ENCODE results near the gene ZNF385B. TPM values are rescaled to one million over a fixed set of nuclear protein-coding genes. Genes with fewer than 3 reads are reported as not detected.

ZNF385B gene
- polyA plus RNA-seq, 1 of the 3 experiments (the other 2 are of a cell fraction), result 0.16 TPM

DNA sequence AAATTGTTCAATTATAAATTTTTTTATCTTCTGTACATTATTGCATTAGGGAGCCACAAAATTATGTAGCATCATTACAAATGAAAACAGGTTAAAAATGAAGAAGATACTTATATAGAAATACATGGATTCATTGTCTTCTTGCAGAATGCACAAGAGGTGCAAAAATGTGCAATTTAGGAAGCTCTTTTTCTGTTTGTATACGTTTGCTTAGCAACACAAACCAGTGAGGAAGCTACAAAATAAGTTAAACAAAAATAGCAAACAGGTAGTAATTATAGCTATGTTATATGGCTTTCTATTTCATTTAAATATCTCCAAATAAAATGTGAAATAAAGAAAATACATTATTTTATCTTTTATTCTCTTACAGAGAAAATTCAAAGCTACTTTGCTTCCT, 419.2 kb downstream of the ZNF385B start (continued):
- TF ChIP-seq, protein P1, sequence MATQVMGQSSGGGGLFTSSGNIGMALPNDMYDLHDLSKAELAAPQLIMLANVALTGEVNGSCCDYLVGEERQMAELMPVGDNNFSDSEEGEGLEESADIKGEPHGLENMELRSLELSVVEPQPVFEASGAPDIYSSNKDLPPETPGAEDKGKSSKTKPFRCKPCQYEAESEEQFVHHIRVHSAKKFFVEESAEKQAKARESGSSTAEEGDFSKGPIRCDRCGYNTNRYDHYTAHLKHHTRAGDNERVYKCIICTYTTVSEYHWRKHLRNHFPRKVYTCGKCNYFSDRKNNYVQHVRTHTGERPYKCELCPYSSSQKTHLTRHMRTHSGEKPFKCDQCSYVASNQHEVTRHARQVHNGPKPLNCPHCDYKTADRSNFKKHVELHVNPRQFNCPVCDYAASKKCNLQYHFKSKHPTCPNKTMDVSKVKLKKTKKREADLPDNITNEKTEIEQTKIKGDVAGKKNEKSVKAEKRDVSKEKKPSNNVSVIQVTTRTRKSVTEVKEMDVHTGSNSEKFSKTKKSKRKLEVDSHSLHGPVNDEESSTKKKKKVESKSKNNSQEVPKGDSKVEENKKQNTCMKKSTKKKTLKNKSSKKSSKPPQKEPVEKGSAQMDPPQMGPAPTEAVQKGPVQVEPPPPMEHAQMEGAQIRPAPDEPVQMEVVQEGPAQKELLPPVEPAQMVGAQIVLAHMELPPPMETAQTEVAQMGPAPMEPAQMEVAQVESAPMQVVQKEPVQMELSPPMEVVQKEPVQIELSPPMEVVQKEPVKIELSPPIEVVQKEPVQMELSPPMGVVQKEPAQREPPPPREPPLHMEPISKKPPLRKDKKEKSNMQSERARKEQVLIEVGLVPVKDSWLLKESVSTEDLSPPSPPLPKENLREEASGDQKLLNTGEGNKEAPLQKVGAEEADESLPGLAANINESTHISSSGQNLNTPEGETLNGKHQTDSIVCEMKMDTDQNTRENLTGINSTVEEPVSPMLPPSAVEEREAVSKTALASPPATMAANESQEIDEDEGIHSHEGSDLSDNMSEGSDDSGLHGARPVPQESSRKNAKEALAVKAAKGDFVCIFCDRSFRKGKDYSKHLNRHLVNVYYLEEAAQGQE (IDR thresholded peaks at IDR 0.05; ENCODE audit: low read depth, low read length), result no peak
- TF ChIP-seq, protein P2, sequence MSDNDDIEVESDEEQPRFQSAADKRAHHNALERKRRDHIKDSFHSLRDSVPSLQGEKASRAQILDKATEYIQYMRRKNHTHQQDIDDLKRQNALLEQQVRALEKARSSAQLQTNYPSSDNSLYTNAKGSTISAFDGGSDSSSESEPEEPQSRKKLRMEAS (IDR thresholded peaks at IDR 0.05; ENCODE audit: low read depth), result no peak
- TF ChIP-seq POLR2AphosphoS5 (IDR thresholded peaks at IDR 0.05; ENCODE audit: low read depth, low read length) (no peak), MXI1 (IDR thresholded peaks at IDR 0.05; ENCODE audit: low read depth, low read length) (no peak), FOSL2 (IDR thresholded peaks at IDR 0.05; ENCODE audit: borderline replicate concordance, low read depth) (no peak), ELF1 (IDR thresholded peaks at IDR 0.05) (no peak), MEF2A (IDR thresholded peaks at IDR 0.05; ENCODE audit: borderline replicate concordance, low read depth) (no peak)

DNA sequence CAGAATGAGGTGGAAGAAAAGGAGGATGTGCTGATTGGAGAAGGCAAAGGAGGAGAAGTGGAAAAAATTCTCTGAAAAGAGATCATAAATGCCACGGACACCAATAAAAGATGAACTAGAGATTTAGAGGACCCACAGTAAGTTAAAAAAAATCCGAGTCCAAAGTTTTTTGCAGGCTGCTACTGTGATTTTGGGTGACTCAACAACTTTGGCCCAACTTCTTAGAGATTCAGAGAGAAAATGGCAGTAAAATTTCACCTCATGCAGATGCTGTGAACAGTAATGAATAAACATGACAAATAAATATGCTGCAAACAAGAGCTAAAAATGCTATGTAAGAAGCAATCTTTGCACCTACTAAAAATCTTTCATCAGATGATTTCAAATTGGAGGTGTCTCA, 419.9 kb downstream of the ZNF385B start:
- Histone ChIP-seq H3K27me3 (ENCODE audit: insufficient read depth) (no peaks in the 10 kb centered on the region), H3K9ac (no peak overlapping the region), H2AFZ (ENCODE audit: low read depth) (no peak overlapping the region), H3K4me3 (ENCODE audit: low read depth in 2 of 2, low read length in 1 of 2) (no peak overlapping the region), H3K9me2 (no peaks in the 10 kb centered on the region), H3K79me2 (ENCODE audit: insufficient read depth) (no peaks in the 10 kb centered on the region), H3F3A (replicated peaks; ENCODE audit: insufficient read depth) (no peaks in the 10 kb centered on the region), H3K36me3 (replicated peaks in 1 of 2; ENCODE audit: control insufficient read depth in 1 of 2, insufficient read depth in 2 of 2, low read length in 1 of 2) (no peaks in the 10 kb centered on the region), H4K20me1 (ENCODE audit: insufficient read depth) (no peaks in the 10 kb centered on the region), H3K9me3 (no peaks in the 10 kb centered on the region), H3K4me2 (no peak overlapping the region), H3K4me1 (ENCODE audit: control insufficient read depth in 1 of 2, insufficient read depth in 2 of 2, low read depth in 1 of 2, low read length in 1 of 2) (no peaks in the 10 kb centered on the region; a peak in 1 of 4 replicates), H3K27ac (ENCODE audit: low read depth in 2 of 2, low read length in 1 of 2) (no peak overlapping the region)
- CTCF ChIA-PET, result interaction anchor here (0.9 to 3.0 kb wide), 13 partner anchors 9 to 285 kb away, joined by 3 to 17 read pairs (median 5); no protein-coding TSS in a partner anchor
- WGBS (ENCODE audit: low lambda C conversion rate), result 65% methylated on average over 2 of the region's 2 CpGs
- POLR2A ChIA-PET, result no interaction called here
- DNase-seq, result no peak
- TF ChIP-seq ELF1 (IDR thresholded peaks at IDR 0.05) (no peak), TCF12 (IDR thresholded peaks at IDR 0.05) (no peak), MEF2A (IDR thresholded peaks at IDR 0.05; ENCODE audit: borderline replicate concordance, low read depth) (no peak), POLR2AphosphoS5 (IDR thresholded peaks at IDR 0.05; ENCODE audit: low read depth, low read length) (no peak), FOSL2 (IDR thresholded peaks at IDR 0.05; ENCODE audit: borderline replicate concordance, low read depth) (no peak), NRF1 (IDR thresholded peaks at IDR 0.05; ENCODE audit: low read depth, low read length) (no peak), RXRA (IDR thresholded peaks at IDR 0.05; ENCODE audit: borderline replicate concordance, low read depth) (no peak), JUND (IDR thresholded peaks at IDR 0.05) (no peak), SMC3 (IDR thresholded peaks at IDR 0.05; ENCODE audit: low read depth, low read length) (no peak), EP300 (IDR thresholded peaks at IDR 0.05; ENCODE audit: borderline replicate concordance in 1 of 2, low read depth in 1 of 2, low read length in 1 of 2) (no peak), RFX5 (IDR thresholded peaks at IDR 0.05; ENCODE audit: low read length) (no peak), EZH2phosphoT487 (IDR thresholded peaks at IDR 0.05; ENCODE audit: borderline replicate concordance, low read depth) (no peak)
- TF ChIP-seq, protein P3, sequence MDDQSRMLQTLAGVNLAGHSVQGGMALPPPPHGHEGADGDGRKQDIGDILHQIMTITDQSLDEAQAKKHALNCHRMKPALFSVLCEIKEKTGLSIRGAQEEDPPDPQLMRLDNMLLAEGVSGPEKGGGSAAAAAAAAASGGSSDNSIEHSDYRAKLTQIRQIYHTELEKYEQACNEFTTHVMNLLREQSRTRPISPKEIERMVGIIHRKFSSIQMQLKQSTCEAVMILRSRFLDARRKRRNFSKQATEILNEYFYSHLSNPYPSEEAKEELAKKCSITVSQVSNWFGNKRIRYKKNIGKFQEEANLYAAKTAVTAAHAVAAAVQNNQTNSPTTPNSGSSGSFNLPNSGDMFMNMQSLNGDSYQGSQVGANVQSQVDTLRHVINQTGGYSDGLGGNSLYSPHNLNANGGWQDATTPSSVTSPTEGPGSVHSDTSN (IDR thresholded peaks at IDR 0.05), result no peak
